ENCODE data around the gene TP73. TPM values are rescaled to one million over a fixed set of nuclear protein-coding genes. Genes with fewer than 3 reads are reported as not detected.
"Not testable (repeated sequence)": the region's sequence is repeated elsewhere in the genome, so short reads cannot be mapped to it uniquely, and the experiment has no call there.

The TP73 gene
- total and polyA plus RNA-seq, 7 donors, result under 0.01 to 0.13 (median 0.01) TPM; not detected in 4

DNA sequence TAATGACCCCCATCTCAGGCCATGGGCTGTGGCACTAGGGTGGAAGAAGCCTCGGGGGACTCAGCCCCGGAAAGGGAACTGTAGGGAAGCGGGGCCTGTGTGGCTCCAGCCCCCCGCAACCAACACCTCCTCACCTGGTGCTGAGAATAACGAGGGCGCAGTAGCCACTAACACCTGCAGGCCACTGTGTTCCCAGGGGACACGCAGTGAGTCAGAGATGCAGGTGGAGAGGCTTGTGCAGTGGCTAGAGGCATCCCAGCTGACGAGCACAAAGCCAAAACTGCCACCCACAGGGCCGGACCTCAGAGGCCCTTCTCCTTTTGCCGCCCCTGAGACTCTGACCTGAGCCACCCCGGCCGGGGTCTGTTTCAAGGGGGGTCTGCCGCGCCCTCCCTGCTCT is 66.4 kb downstream of the TP73 start:
- TF ChIP-seq, protein P1, sequence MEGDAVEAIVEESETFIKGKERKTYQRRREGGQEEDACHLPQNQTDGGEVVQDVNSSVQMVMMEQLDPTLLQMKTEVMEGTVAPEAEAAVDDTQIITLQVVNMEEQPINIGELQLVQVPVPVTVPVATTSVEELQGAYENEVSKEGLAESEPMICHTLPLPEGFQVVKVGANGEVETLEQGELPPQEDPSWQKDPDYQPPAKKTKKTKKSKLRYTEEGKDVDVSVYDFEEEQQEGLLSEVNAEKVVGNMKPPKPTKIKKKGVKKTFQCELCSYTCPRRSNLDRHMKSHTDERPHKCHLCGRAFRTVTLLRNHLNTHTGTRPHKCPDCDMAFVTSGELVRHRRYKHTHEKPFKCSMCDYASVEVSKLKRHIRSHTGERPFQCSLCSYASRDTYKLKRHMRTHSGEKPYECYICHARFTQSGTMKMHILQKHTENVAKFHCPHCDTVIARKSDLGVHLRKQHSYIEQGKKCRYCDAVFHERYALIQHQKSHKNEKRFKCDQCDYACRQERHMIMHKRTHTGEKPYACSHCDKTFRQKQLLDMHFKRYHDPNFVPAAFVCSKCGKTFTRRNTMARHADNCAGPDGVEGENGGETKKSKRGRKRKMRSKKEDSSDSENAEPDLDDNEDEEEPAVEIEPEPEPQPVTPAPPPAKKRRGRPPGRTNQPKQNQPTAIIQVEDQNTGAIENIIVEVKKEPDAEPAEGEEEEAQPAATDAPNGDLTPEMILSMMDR (IDR thresholded peaks at IDR 0.05), result no peak
- Histone ChIP-seq H3K9me3 (no peaks in the 10 kb centered on the region), H3K4me1 (peaks cover 15% of the 10 kb centered on the region), H3K36me3 (ENCODE audit: insufficient read depth in 1 of 2, low read depth in 1 of 2) (no peaks in the 10 kb centered on the region), H3K4me3 (no peak overlapping the region), H3K27ac (no peak overlapping the region), H3K27me3 (ENCODE audit: insufficient read depth in 3 of 3, low read length in 2 of 3) (no peaks in the 10 kb centered on the region)
- intact Hi-C loops (cut with DNase I), result no loop called here
- DNase-seq (no peak), ATAC-seq (no peak)
- 80 to 86% (median 80%) methylated on average over 12 to 14 of the region's 14 CpGs for WGBS, 3 donors

DNA sequence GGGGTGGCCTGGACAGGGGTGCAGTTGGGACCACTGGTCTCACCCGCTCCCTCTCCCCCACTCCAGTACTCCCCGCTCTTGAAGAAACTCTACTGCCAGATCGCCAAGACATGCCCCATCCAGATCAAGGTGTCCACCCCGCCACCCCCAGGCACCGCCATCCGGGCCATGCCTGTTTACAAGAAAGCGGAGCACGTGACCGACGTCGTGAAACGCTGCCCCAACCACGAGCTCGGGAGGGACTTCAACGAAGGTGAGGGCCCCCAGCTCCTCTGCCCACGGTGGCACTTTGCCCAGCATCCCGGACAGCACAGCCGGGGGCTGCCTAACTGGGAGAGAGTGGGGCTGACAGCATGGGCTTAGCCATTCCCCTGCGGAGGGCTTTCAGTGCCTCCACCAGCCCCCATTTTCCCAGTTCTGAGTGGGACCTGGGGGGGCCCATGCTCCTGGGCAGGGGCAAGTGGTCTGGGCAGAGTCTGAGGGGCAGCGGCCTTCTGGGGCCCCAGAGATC is 69.7 kb downstream of the TP73 start:
- Histone ChIP-seq H3K36me3 (ENCODE audit: insufficient read depth in 1 of 2, low read depth in 1 of 2) (no peaks in the 10 kb centered on the region), H3K27me3 (ENCODE audit: insufficient read depth in 3 of 3, low read length in 2 of 3) (peaks cover 0 to 5% (median 0%) of the 10 kb centered on the region in 3 donors), H3K4me3 (no peak overlapping the region), H3K27ac (no peak overlapping the region), H3K9me3 (no peaks in the 10 kb centered on the region), H3K4me1 (no peaks in the 10 kb centered on the region)
- intact Hi-C loops (cut with DNase I), result loop anchor here in 1 of 2 donors (5.0 kb wide), 1 partner anchor 270 kb away; the partner anchor contains the start of gene ARHGEF16
- 68 to 71% (median 71%) methylated on average over 20 of the region's 20 CpGs for WGBS, 3 donors
- TF ChIP-seq, protein P1 (IDR thresholded peaks at IDR 0.05), result no peak
- no peak for ATAC-seq
- no peak for DNase-seq

DNA sequence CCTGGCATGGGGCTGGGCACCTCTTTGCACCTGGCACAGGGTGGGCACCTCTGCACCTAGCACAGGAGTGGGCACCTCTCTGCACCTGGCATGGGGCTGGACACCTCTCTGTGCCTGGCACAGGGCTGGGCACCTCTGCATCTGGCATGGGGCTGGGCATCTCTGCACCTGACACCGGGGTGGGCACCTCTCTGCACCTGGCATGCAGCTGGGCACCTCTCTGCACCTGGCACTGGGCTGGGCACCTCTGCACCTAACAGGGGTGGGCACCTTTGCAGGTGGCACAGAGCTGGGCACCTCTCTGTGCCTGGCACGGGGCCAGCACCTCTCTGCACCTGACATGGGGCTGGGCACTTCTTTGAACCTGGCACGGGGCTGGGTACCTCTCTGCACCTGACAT is 70.5 kb downstream of the TP73 start:
- intact Hi-C loops (cut with DNase I), result loop anchor here in 1 of 2 donors (5.0 kb wide), 1 partner anchor 271 kb away; the partner anchor contains the start of gene ARHGEF16
- H3K27me3 ChIP-seq (ENCODE audit: insufficient read depth in 3 of 3, low read length in 2 of 3), result peaks cover 0 to 7% (median 0%) of the 10 kb centered on the region in 3 donors
- no peak for ATAC-seq
- H3K36me3 ChIP-seq (ENCODE audit: insufficient read depth in 1 of 2, low read depth in 1 of 2), result no peaks in the 10 kb centered on the region
- no peak for DNase-seq
- H3K4me3 ChIP-seq, result no peak overlapping the region
- no peak overlapping the region for H3K27ac ChIP-seq
- no peaks in the 10 kb centered on the region for H3K9me3 ChIP-seq
- 66 to 75% (median 68%) methylated on average over 3 of the region's 3 CpGs for WGBS, 3 donors
- TF ChIP-seq, protein P1 (IDR thresholded peaks at IDR 0.05), result no peak
- no peaks in the 10 kb centered on the region for H3K4me1 ChIP-seq

DNA sequence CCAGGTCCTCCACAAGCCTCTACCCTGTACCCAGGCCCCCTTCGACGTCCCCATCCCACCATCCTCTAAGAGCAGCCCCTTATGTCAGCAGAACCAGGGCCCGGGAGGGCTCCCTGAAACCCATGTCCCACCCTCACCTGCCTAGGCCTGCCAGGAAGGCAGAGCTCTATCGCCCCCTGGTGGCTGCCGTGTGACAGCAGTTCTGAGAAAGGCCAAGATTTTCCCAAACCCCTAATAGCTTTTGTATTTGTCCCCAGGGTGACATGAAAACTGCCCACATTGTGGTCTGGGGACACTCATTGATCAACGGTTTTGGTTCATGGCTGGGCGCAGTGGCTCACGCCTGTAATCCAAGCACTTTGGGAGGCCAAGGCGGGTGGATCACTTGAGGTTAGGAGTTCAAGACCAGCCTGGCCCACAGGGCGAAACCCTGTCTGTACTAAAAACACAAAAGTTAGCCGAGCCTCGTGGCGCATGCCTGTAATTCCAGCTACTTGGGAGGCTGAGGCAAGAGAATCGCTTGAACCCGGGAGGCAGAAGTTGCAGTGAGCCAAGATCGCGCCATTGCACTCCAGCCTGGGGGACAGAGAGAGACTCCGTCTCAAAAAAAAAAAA is 72.2 kb downstream of the TP73 start:
- ATAC-seq, result peak; percentile 31 to 83 (median 70)
- intact Hi-C loops (cut with DNase I), result loop anchor here (1.0 to 5.0 kb wide), 4 partner anchors 28 to 272 kb away; partner anchors contain the start of gene ARHGEF16 (in 1 of the 2)
- not testable (repeated sequence) for H3K4me1 ChIP-seq; H3K9me3 ChIP-seq; H3K36me3 ChIP-seq (ENCODE audit: insufficient read depth in 1 of 2, low read depth in 1 of 2); H3K4me3 ChIP-seq; H3K27ac ChIP-seq
- H3K27me3 ChIP-seq (ENCODE audit: insufficient read depth in 3 of 3, low read length in 2 of 3), result peaks cover 0 to 13% (median 7%) of the 10 kb centered on the region in 3 donors
- DNase-seq, result peak; percentile 63 to 81
- TF ChIP-seq, protein P1 (IDR thresholded peaks at IDR 0.05), result peak; percentile 92
- WGBS, 3 donors, result 38 to 41% (median 40%) methylated on average over 18 of the region's 18 CpGs

Data from psoas muscle (tissue), 8 donors.